GM21529 (cell line): ENCODE measurements around the gene FRMPD1.
A peak's percentile ranks its signal among the peaks of the same experiment; 100 is the strongest.

Source experiments
- ATAC-seq: cut with Tn5 transposase; IDR thresholded peaks from one replicate; pipeline ENCODE4 v1.9.1; 2021; ENCODE audit not compliant: unreplicated experiment

Gene FRMPD1

GRCh38 chr9:37769306-37769705 is 118.6 kb downstream of the FRMPD1 start:
- ATAC-seq, result no peak

GRCh38 chr9:37769995-37770394 is 119.2 kb downstream of the FRMPD1 start:
- ATAC-seq, result no peak

- ATAC-seq, result no peak
Measured at GRCh38 chr9:37775216-37775919, 124.6 kb downstream of the FRMPD1 start.

GRCh38 chr9:37776328-37776727 is 125.6 kb downstream of the FRMPD1 start:
- no peak for ATAC-seq

GRCh38 chr9:37778534-37778933 is 127.8 kb downstream of the FRMPD1 start:
- no peak for ATAC-seq

GRCh38 chr9:37784291-37784615 is 133.5 kb downstream of the FRMPD1 start:
- no peak for ATAC-seq

GRCh38 chr9:37784616-37785483 is 134.1 kb downstream of the FRMPD1 start, which contains the start of gene EXOSC3:
EXOSC3 (minus strand) TSS chr9:37785064; CDS start chr9:37785044, 20 bp downstream.
- ATAC-seq, result peak; percentile 91

- ATAC-seq, result no peak
Measured at GRCh38 chr9:37787059-37787458, 136.3 kb downstream of the FRMPD1 start.

- ATAC-seq, result no peak
Measured at GRCh38 chr9:37788332-37788731, 137.6 kb downstream of the FRMPD1 start.

GRCh38 chr9:37790096-37790495 is 139.3 kb downstream of the FRMPD1 start:
- no peak for ATAC-seq

- no peak for ATAC-seq
Measured at GRCh38 chr9:37792122-37792521, 141.4 kb downstream of the FRMPD1 start.

GRCh38 chr9:37796232-37796631 is 145.5 kb downstream of the FRMPD1 start:
- no peak for ATAC-seq
